Skeletal muscle cell (primary cell): ENCODE data around the gene DRD5.
"Not testable (repeated sequence)": the region's sequence is repeated elsewhere in the genome, so short reads cannot be mapped to it uniquely, and the experiment has no call there.

Experiments
- DNase-seq: peaks from one replicate; pipeline ENCODE4 v3.0.0-alpha.2; 2010; ENCODE audit warnings: low read depth
- H3K4me3 ChIP-seq: 2 replicates; pipeline ENCODE4 v1.5.1; 2011; ENCODE audit warnings: low read depth, mild to moderate bottlenecking, control low read depth, low read length, moderate library complexity

DRD5 gene

DNA sequence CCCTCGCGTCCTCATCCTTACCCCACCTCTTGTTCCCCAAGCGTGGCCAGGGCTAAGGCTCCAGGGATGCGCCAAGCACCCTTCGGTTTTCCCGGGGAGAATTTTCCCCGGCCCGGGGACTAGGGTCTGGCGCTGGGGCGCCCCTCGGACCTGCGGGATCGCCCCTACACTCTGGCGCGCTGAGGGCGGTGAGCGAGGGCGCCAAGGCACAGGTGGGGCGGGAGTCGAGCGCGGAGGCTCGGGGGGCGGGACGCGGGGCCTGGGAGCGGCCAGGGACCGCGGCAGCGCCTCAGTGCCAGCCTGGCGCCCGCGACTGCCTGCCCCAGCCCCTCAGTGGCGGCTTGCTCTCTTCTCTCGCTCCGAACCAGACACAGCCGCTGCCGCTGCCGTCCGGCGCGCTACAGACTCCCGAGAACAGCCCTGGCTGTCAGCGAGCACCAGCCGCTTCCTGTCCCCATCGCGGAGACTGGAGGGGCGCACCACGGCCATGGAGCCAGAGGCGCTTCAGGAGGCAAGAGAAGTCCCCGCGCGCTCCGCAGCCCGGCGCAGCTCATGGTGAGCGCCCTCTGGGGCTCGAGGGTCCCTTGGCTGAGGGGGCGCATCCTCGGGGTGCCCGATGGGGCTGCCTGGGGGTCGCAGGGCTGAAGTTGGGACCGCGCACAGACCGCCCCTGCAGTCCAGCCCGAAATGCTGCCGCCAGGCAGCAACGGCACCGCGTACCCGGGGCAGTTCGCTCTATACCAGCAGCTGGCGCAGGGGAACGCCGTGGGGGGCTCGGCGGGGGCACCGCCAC lies at the start of gene DRD5:
DRD5 (plus strand) TSS at position 292 of the 793 bp plus-strand sequence; CDS start at position 688, 396 bp downstream.
- no peak within 1 kb of the TSS for H3K4me3 ChIP-seq
- DNase-seq = no peak

DNA sequence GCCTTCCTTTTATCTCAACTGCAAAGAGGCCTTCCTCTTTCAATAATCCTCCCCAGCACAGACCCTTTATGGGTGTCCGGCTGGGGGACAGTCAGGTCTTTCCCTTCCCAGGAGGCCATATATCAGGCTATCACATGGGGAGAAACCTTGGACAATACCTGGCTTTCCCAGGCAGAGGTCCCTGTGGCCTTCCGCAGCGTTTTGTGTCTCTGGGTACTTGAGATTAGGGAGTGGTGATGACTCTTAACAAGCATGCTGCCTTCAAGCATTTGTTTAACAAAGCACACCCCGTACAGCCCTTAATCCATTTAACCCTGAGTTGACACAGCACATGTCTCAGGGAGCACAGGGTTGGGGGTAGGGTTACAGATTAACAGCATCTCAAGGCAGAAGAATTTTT lies 49.2 kb upstream of the DRD5 start:
- not testable (repeated sequence) for H3K4me3 ChIP-seq, DNase-seq

DNA sequence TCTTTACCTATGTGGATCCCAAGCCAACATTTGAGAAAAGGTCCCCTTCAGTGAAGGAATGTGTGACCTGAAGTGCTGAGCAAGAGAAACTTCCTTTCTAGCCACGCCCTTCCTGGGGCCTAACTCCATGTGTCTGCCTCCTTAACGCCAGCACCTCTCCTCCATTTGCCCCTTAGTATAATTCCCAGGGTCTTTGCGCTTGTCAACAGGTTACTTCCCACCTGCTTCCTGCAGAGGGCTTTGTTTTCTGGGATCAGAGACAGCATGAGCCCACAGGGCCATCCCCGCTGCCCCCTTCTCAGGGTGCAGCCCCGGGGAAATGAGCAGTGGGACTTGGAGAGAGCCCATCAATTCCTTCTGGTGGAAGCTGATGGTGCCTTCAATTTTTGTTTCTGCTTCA lies 45.9 kb upstream of the DRD5 start:
- no peak for DNase-seq
- no peak overlapping the region for H3K4me3 ChIP-seq

DNA sequence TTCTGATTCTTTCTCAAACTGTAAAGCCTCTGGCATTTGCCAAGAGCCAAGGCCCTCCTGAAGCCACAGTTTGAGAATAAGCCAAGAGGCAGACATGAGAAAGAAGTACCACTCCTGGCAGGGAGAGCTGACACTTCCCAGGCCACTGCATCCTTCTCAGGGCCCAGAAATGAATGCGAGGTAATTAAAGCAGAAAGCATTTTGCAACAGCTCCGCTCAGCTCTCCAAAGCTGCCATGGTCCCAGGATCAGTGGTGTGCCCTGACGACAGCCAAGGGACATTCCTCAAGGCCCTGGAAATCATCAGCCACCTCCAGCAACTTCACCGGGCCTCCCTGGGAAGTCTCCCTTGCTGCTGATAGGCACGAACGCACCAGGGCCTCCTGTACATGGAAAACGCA lies 44.2 kb upstream of the DRD5 start:
- not testable (repeated sequence) for H3K4me3 ChIP-seq, DNase-seq

DNA sequence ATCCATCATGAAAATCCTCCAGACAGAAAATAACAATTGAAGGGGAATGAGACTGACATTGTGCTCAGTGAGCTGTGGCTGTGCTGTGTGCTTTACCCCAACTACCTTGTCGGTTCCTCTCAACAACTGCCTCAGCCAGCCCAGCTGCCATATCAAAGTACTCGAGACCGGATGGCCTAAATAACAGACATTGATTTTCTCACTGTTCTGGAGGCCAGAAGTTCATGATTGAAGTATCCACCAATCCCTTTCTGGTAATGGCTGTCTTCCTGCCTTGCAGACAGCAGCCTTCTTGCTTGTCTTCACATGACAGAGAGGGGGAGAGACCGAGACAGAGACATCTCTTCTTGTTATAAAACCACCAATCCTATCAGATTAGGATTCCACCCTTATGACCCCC lies 37.6 kb upstream of the DRD5 start:
- not testable (repeated sequence) for DNase-seq, H3K4me3 ChIP-seq

DNA sequence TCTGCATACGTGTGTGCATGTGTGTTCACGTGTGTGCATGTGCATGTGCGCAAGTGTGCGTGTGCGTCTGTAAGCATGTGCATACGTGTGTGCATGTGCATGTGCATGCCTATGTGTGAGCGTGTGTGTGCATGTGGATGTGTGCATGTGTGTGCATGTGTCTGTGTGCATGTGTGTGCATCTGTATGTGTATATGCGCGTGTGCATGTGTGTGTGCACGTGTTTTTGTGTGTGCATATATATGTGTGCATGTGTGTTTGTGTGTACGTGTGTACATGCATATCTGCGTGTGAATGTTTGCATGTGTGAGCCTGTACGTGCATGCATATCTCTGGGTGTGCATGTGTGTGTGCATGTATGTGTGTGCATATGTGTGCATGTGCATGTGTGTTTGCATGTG lies 35.7 kb upstream of the DRD5 start:
- H3K4me3 ChIP-seq = no peak overlapping the region
- no peak for DNase-seq

DNA sequence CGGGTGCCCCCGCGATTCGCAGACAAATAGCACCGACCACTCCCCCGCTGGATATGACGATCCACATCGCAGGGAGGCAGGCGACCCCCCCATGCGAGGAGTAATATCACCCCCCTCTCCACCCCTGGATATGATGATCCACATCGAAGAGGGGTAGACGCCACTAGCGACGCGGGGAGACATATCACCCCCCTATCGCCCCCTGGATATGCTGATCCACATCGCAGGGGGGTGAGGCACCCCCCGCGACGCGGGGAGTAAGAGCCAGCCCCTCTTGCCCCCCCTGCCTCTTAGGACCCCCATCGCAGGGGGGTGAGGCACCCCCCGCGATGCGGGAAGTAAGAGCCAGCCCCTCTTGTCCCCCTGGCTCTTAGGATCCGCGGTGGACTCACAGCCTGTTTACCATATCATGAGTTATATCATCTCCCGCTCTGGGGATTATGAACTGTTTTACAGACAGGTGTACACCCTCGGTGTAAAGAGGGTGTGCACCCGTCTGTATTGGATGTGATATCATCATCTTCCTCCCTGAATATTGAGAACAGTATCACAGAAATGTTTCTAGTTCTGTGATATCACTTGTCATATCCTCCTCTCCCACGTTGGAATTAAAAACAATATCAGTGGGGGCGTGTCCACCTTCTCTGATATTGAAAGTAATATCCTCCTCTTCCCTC lies 22.7 kb upstream of the DRD5 start:
- no peak for DNase-seq
- H3K4me3 ChIP-seq = no peak overlapping the region

DNA sequence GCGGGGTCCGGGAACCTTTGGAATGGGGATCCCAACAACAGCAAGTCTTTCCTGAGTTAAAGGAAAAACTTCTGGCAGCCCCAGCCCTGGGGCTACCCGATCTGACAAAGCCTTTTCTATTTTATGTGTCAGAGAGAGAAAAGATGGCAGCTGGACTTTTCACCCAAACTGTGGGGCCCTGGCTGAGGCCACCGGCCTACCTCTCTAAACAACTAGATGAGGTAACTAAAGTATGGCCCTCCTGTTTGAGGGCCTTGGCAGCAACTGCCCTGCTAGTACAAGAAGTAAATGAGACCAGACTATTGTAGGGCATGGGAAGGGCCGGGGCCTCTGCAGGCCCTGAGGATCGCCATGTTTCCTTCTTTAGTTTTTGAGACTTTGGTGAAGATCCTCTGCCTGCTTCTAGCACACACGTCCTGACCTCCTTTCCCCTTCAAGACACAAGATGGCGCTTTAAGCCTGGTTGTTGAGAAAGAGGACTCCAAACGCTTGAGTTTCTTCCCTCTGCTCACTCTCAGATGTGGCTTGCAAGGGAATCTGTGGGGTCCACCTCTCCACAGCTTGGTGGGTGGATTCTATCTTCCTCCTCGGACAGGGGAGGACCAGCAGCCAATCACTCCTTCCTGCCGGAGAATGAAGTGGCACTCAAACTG lies 18.5 kb upstream of the DRD5 start:
- H3K4me3 ChIP-seq = no peak overlapping the region
- DNase-seq = peak; percentile 13

DNA sequence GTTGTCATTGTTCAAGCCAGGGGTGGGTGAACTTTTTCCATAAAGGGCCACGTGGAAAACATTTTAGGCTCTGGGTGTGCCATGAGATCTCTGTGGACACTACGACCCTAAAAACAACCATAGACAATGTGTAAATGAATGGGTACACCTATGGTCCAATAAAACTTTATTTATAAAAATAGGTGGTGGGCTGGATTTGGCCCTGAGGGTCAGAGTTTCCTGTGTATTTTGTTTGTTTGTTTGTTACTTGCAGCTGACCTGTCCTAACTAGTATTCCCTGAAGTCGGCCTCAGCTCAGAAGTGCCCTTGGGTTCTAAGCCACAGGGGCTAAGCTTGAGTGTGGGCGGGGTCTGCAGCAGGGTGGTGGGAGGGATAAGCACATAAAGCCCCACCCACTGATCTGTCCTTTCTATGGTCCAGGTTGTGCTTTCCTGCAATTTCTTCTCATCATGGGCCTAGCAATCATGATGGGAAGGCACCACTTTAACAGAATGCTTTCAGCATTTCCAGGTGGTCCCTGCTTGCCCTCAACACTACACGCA lies 17.2 kb upstream of the DRD5 start:
- no peak for DNase-seq
- no peak overlapping the region for H3K4me3 ChIP-seq

DNA sequence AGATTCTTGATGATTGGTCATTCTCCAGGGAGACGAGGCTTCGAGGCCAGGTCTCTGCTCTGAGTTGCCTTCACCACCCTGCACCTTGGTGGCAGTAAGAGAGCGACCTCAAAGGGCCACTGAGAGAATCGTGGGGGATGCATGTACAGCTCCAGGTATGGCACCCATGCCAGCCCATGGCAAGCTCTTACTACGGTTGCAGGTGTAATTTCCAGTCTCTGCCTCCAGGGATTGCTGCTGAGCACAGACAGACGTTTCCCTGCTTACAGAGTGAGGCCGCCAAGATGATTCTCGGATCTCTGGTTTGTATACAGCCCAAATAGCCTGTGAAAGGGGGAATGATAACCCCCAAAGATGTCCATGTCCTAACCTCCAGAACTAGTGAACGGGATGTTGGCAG lies 16.3 kb upstream of the DRD5 start:
- H3K4me3 ChIP-seq = no peak overlapping the region
- no peak for DNase-seq

DNA sequence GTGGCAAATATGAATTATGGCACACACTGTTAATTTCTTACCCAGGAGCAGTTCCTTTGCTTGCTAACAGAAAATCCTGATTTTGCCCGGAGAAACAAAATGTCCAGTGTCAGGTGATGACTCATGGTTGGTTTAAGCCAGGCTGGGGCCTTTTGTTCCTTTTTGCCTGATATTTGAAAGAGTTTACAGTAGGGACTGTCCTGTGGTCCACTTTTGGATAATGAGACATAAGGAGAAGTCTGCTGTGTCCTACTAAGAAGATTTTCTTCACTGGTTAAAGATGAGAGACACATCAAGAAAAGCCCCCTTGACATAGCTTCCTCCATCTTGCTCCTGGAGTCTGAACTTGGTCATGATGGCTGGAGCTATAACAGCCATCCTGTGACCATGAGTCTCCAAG lies 12.1 kb upstream of the DRD5 start:
- no peak for DNase-seq
- no peak overlapping the region for H3K4me3 ChIP-seq

DNA sequence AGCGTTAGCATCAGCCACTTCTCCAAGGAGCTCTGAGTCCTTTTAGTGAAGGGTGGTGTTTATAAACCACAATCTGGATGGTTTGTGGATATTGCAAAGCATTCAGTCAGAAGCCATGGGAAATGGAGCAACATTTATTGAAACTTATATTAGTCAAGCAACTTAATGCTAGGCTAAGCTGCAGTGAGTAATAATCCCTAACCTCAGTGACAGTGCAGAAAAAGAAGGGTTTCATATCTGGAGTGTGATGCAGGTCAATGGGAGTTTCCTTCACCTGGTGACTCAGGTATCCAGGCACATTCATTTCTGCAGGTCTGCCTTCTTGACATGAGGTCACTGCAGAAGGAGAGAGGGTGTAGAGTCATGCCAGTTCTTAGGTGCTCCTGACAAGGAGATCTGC lies 10.4 kb upstream of the DRD5 start:
- no peak overlapping the region for H3K4me3 ChIP-seq
- DNase-seq = no peak

DNA sequence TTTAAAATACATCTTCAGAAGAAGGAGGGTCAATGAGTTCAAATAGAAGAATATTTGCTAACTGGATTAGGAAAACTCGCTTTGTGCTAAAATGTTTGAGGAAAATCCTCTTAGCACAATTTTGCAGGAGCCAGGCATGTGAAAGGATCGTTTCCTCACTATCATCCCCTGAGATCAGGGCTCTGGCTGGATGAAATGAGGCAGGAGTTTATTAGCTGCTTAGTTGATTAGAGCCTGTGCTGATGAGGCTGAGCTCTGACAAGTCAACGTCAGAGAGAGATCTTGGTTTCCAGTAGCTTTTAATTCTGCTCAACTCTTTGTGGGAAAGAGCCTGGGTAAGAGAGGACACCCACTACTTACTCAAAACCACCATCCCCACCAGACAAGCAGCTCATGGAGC lies 8.0 kb upstream of the DRD5 start:
- no peak for DNase-seq
- no peak overlapping the region for H3K4me3 ChIP-seq

DNA sequence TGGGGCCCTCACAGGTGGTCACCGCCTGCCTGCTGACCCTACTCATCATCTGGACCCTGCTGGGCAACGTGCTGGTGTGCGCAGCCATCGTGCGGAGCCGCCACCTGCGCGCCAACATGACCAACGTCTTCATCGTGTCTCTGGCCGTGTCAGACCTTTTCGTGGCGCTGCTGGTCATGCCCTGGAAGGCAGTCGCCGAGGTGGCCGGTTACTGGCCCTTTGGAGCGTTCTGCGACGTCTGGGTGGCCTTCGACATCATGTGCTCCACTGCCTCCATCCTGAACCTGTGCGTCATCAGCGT lies 652 bp downstream of the DRD5 start:
- no peak overlapping the region for H3K4me3 ChIP-seq
- no peak for DNase-seq

DNA sequence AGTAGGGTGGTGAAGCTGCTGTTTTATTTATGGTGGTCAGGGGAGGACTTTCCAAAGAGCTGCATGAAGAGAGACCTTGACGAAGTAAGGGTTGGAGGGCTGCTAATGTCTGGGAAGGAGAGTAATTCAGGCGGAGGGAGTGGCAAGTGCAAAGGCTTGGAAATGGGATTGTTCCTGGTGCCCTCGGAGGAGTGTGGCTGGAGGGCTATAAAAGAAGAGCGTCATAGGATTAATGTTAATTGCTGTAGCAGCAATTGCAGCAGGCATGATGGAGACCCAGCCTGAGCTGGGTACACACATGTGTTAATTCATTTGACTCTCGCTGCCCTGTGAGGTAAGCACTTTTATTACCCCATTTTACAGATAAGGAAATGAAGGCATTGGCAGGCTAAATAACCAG lies 4.5 kb downstream of the DRD5 start:
- DNase-seq, H3K4me3 ChIP-seq: not testable (repeated sequence)

DNA sequence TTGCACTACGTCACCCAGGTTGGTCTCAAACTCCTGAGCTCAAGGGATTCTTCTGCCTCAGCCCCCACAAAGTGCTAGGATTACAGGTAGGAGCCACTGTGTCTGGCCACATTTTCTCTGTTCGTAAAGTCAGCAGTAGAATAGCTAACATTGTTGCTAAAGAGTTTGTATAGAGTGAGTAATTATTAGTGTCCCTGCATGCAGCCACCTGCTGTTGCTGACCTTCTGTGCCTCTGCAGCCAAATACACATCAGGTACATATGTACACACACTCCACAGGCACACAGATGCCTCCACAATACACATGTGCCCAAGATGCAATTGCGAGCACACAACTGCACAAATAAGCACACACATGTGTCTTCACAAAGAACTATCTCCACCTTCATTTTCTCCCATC lies 10.9 kb downstream of the DRD5 start:
- DNase-seq = no peak
- H3K4me3 ChIP-seq = no peak overlapping the region

DNA sequence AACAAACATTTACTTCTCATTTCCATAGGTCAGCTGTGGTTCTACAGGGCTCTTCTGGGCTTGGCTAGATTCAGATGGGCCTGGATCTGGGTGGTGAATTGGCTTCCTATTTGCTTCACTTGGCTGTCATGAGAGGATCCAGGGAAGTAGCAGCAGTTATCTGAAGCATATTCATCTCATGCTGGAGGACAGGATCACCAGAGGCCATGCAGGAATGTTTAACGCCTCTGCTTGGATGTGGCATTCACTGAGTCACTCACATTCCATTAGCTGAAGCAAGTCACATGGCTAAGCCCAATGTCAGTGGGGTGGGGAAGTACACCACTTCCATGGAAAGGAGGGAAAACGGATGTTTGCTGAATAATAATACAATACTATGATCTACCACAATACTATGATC lies 15.2 kb downstream of the DRD5 start:
- not testable (repeated sequence) for H3K4me3 ChIP-seq, DNase-seq

DNA sequence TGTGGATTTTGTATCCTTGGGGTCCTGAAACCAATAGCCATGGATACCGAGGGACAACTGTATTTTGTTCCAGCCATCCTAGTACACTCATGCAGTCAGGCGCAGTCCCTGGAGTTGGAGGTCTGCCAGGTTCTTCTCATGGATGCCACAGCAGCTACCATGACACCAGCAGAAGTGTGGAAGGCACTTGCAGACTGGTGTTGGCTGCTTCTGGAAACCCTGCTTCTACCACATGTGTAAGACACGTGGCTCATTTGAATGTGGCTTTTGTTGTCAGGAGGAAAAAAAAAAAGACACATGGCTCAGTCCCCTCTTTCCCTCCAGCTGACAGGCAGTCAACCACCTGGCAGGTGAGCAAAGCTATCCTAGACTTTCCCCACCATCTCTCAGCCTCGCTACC lies 19.4 kb downstream of the DRD5 start:
- no peak for DNase-seq
- no peak overlapping the region for H3K4me3 ChIP-seq

DNA sequence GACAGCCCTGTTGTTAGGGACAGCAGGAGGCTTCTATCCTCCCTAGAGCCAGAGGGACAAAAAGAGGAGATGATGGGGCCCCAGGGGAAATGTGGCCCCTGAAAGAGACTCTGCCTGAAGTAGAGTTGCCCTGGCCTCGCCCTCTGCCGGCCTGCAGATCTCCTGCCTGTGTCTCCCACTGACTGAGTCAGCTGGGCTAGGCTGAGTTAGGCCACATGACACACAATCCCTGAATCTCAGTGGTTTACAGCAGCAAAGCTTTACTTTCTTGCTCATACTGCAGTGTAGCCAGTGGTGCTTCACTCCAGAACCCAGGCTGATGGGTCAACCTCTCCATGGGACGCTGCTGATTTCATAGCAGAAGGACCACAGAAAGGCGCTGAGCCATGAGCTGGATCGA lies 23.5 kb downstream of the DRD5 start:
- H3K4me3 ChIP-seq = no peak overlapping the region
- no peak for DNase-seq

DNA sequence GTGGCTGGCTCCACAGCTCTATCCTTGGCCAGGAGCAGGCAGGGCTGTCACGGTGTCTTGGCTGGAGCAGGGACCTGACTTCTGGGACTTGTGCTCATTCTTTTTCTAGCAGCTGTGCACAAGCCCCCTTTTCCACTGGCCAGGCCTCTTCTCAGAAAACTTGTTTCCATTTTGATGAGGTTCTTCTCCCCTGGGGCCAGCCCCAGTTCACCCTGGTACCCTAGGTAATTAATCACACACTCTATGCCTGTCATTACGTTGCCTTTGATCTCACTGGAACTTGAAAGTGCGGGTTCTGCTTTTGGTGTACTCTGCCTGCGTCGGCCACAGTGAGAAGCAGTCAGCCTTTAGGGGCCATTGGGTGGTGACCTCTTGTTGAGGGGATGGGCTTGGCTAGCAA lies 26.6 kb downstream of the DRD5 start:
- no peak for DNase-seq
- no peak overlapping the region for H3K4me3 ChIP-seq

DNA sequence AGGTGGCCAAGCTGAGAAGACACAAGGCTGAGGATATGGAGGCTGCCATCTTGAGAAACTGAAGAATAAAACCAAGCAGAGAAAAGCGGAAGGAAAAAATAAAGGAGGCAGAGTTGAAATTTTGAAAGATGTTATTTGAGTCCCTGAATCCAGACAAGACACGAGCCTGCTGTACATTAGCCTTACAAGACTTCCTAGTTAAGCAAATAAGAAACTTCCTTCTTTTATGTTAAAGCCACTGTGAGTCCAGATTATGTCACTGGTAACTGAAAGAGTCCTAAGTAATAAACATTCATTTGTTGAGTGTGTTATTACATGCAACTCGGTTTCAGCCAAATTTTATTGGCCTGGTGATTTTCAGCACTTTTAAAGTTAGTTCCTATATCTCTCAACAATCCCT lies 30.4 kb downstream of the DRD5 start:
- DNase-seq = no peak
- H3K4me3 ChIP-seq = no peak overlapping the region
